Colonic mucosa (tissue), 4 donors: ENCODE data around the gene C1orf115. TPM values are rescaled to one million over a fixed set of nuclear protein-coding genes. Genes with fewer than 3 reads are reported as not detected.

Experiments used
- DNase-seq: peaks from one replicate; pipeline ENCODE4 v3.0.0-alpha.2; 2020
- H3K27ac ChIP-seq: fragments of 200-600 bp; one replicate; pipeline ENCODE4 v1.8.0; 2021
- H3K27me3 ChIP-seq: fragments of 200-600 bp; one replicate; pipeline ENCODE4 v1.8.0; 2021
- H3K36me3 ChIP-seq: fragments of 200-600 bp; one replicate; pipeline ENCODE4 v1.8.0; 2021
- H3K4me1 ChIP-seq: fragments of 200-600 bp; one replicate; pipeline ENCODE4 v1.8.0; 2021; ENCODE audit warnings: mild to moderate bottlenecking
- H3K4me3 ChIP-seq: fragments of 200-600 bp; one replicate; pipeline ENCODE4 v1.8.0; 2021
- H3K9ac ChIP-seq, 2 donors: one replicate each; pipeline ENCODE4 v1.7.0; 2013; ENCODE audit warnings: control low read depth in 2 of 2, low read depth in 2 of 2, low read length in 2 of 2
- H3K9me3 ChIP-seq: fragments of 200-600 bp; one replicate; pipeline ENCODE4 v1.8.0; 2021
- CTCF ChIP-seq: fragments of 200-600 bp; IDR thresholded peaks from one replicate; pipeline ENCODE4 v1.8.0; 2022; ENCODE audit warnings: antibody characterized with exemption, mild to moderate bottlenecking
- intact Hi-C: fragments of 100-400 bp; cut with DNase I; formaldehyde crosslinking; loops from one replicate; pipeline ENCODE4 v1.14.1; 2022
- total RNA-seq, 2 donors: library from RNA; stranded (reverse); fragmentation: NEBNext Ultra II Directional in 1 of 2; extraction: Animal tissue kit (Norgen Biotek cat#: 25700) in 1 of 2; gene quantifications; one replicate each; pipeline ENCODE4 v1.2.1, GENCODE V29; 2021
- donor health status: healthy.
- donor health status: DM: no; HTN: no; CAD: no.
- donor health status: DM: no; HTN: no; CAD: no.

The C1orf115 gene
- total RNA-seq, 2 donors from 2014 or later: 29.4 to 80.6 TPM

GRCh38 chr1:220687809-220688208, 2.4 kb upstream of the C1orf115 start:
- no peaks in the 10 kb centered on the region for H3K4me1 ChIP-seq
- no peak for TF ChIP-seq CTCF
- no peaks in the 10 kb centered on the region for H3K36me3 ChIP-seq
- no peak for DNase-seq
- intact Hi-C loops: loop anchor here (5.0 kb wide), 2 partner anchors 44 to 89 kb away; no protein-coding TSS in a partner anchor
- no peaks in the 10 kb centered on the region for H3K27me3 ChIP-seq
- no peak overlapping the region for H3K9ac ChIP-seq
- no peak overlapping the region for H3K4me3 ChIP-seq
- H3K27ac ChIP-seq: no peak overlapping the region
- H3K9me3 ChIP-seq: no peaks in the 10 kb centered on the region

- Histone ChIP-seq H3K4me3 (peak overlapping the region; percentile 94), H3K36me3 (no peaks in the 10 kb centered on the region), H3K4me1 (no peaks in the 10 kb centered on the region), H3K9ac (peak overlapping the region in 1 of 2 donors; percentile 15), H3K27ac (no peak overlapping the region), H3K9me3 (no peaks in the 10 kb centered on the region), H3K27me3 (no peaks in the 10 kb centered on the region)
- intact Hi-C loops: loop anchor here (5.0 kb wide), 2 partner anchors 43 to 88 kb away; no protein-coding TSS in a partner anchor
- no peak for TF ChIP-seq CTCF
- no peak for DNase-seq
Measured at GRCh38 chr1:220689666-220690065, 497 bp upstream of the C1orf115 start.

GRCh38 chr1:220691053-220691684, 1.0 kb downstream of the C1orf115 start:
- Histone ChIP-seq H3K9me3 (no peaks in the 10 kb centered on the region), H3K4me3 (peak overlapping the region; percentile 94), H3K4me1 (no peaks in the 10 kb centered on the region), H3K36me3 (no peaks in the 10 kb centered on the region), H3K9ac (peak overlapping the region; percentile 84 to 93), H3K27ac (peak overlapping the region; percentile 47), H3K27me3 (no peaks in the 10 kb centered on the region)
- peak; percentile 34 for DNase-seq
- no peak for TF ChIP-seq CTCF
- intact Hi-C loops: no loop called here

- no peak for TF ChIP-seq CTCF
- intact Hi-C loops: no loop called here
- no peak for DNase-seq
- Histone ChIP-seq H3K9ac (no peak overlapping the region), H3K4me1 (no peaks in the 10 kb centered on the region), H3K4me3 (no peak overlapping the region), H3K9me3 (no peaks in the 10 kb centered on the region), H3K27me3 (no peaks in the 10 kb centered on the region), H3K36me3 (no peaks in the 10 kb centered on the region), H3K27ac (no peak overlapping the region)
Measured at GRCh38 chr1:220692436-220693228, 2.5 kb downstream of the C1orf115 start.

- no peaks in the 10 kb centered on the region for H3K27me3 ChIP-seq
- no peak overlapping the region for H3K9ac ChIP-seq
- no peak for DNase-seq
- H3K36me3 ChIP-seq: no peaks in the 10 kb centered on the region
- intact Hi-C loops: no loop called here
- no peak overlapping the region for H3K4me3 ChIP-seq
- H3K4me1 ChIP-seq: no peaks in the 10 kb centered on the region
- TF ChIP-seq CTCF: no peak
- no peak overlapping the region for H3K27ac ChIP-seq
- H3K9me3 ChIP-seq: no peaks in the 10 kb centered on the region
Measured at GRCh38 chr1:220694866-220695382, 4.8 kb downstream of the C1orf115 start.
